ENCODE results near the gene HPDL.
"Not testable (repeated sequence)": the region's sequence is repeated elsewhere in the genome, so short reads cannot be mapped to it uniquely, and the experiment has no call there.

Gene HPDL

GRCh38 chr1:45326627-45327623, at the start of gene HPDL:
TSS of gene HPDL (plus strand) at chr1:45326895. CDS start at chr1:45327149, 254 bp downstream.
- in situ Hi-C loops (cut with MboI; ENCODE audit: low sequenced_read_pairs), result no loop called here

- in situ Hi-C loops (cut with MboI; ENCODE audit: low sequenced_read_pairs), result no loop called here
Observed at GRCh38 chr1:45282351-45282750, 44.3 kb upstream of the HPDL start.

DNA sequence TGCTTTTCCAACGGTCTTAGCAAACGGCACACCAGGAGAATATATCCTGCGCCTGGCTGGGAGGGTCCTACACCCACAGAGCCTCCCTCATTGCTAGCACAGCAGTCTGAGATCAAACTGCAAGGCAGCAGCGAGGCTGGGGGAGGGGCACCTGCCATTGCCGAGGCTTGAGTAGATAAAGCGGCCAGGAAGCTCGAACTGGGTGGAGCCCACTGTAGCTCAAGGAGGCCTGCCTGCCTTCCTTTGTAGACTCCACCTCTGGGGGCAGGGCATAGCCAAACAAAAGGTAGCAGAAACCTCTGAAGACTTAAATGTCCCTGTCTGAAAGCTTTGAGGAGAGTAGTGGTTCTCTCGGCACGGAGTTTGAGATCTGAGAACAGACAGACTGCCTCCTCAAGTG, 41.8 kb upstream of the HPDL start:
- in situ Hi-C loops (cut with MboI; ENCODE audit: low sequenced_read_pairs), result not testable (repeated sequence)

DNA sequence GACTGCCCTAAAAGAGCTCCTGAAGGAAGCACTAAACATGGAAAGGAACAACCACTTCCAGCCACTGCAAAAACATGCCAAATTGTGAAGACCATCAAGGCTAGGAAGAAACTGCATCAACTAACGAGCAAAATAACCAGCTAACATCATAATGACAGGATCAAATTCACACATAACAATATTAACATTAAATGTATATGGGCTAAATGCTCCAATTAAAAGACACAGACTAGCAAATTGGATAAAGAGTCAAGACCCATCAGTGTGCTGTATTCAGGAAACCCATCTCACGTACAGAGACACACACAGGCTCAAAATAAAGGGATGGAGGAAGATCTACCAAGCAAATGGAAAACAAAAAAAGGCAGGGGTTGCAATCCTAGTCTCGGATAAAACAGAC, 40.2 kb upstream of the HPDL start:
- in situ Hi-C loops (cut with MboI; ENCODE audit: low sequenced_read_pairs), result not testable (repeated sequence)

DNA sequence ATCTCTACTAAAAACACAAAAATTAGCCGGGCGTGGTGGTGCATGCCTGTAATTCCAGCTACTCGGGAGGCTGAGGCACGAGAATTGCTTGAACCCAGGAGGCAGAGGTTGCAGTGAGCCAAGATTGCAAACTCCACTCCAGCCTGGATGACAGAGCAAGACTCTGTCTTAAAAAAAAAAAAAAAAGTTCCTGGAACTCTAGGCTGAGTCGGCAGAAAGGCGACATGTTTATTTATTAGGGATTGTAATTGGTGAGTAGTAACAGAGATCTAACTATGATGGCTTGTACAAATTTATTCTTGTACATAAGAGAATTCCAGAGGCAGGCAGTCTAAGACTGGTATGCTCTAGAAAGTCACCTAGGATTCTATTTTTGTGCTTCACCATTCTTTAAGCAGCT, 35.7 kb upstream of the HPDL start:
- in situ Hi-C loops (cut with MboI; ENCODE audit: low sequenced_read_pairs), result not testable (repeated sequence)

GRCh38 chr1:45291716-45292115, 35.0 kb upstream of the HPDL start:
- in situ Hi-C loops (cut with MboI; ENCODE audit: low sequenced_read_pairs), result no loop called here

GRCh38 chr1:45297666-45298356, 28.9 kb upstream of the HPDL start:
- in situ Hi-C loops (cut with MboI; ENCODE audit: low sequenced_read_pairs), result no loop called here

DNA sequence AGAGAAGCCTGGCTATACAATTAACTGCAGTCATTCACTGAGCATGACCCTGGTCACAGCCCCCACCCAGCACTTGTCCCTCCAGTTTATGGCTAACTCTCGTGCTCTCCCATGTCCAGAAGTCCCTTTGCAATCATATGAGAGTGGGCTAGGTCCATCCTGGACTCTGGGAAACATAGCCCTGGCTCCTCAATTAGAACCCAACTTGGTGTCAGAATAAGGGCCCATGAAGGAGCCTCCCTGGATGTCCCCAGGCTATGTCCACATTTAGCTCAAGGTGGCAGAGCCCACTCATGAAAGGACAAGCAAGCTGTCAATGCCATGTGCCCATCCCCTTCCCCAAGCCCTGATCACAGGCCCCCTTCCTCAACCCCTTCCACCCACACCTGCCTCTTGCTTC, 27.4 kb upstream of the HPDL start:
- in situ Hi-C loops (cut with MboI; ENCODE audit: low sequenced_read_pairs), result no loop called here

DNA sequence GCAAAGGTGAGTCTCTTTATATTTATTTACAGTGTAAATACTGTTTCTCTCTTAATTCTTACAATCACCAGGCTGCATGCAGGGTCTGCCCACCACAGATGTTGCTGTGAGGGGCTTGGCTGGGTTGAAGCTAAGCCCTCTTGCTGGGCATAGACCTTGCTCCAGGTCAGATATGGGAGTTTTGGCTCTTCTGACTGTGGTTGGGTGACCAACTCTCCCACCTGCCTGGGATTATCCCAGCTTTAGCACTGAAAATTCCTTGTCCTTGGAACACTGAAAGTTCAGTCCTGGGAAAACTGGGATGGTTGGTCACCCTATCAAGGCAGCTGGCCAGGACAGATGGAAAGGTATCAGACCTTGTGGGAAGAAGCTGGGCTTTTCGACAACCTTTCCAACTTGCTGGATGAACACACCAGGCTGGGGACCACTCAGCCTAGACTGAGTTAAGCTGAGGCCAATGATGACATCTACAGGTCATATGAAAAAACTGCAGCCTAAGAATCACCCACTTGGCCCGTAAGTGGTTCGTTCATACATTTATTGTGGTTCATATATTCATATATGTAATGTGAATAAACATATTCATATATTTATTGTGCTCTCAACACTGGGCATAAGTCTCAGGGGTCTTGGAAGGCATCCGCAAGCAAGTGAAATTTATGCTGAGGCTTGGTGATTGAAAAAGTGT, 26.6 kb upstream of the HPDL start:
- in situ Hi-C loops (cut with MboI; ENCODE audit: low sequenced_read_pairs), result loop anchor here (5.0 kb wide), 2 partner anchors 288 to 508 kb away; partner anchors contain the start of genes HECTD3 and UROD

GRCh38 chr1:45300669-45300997, 26.1 kb upstream of the HPDL start:
- in situ Hi-C loops (cut with MboI; ENCODE audit: low sequenced_read_pairs), result loop anchor here (5.0 kb wide), 2 partner anchors 288 to 508 kb away; partner anchors contain the start of genes HECTD3 and UROD

- in situ Hi-C loops (cut with MboI; ENCODE audit: low sequenced_read_pairs), result loop anchor here (5.0 kb wide), 2 partner anchors 290 to 510 kb away; partner anchors contain the start of genes HECTD3 and UROD
Observed at GRCh38 chr1:45302505-45303150, 24.1 kb upstream of the HPDL start.

DNA sequence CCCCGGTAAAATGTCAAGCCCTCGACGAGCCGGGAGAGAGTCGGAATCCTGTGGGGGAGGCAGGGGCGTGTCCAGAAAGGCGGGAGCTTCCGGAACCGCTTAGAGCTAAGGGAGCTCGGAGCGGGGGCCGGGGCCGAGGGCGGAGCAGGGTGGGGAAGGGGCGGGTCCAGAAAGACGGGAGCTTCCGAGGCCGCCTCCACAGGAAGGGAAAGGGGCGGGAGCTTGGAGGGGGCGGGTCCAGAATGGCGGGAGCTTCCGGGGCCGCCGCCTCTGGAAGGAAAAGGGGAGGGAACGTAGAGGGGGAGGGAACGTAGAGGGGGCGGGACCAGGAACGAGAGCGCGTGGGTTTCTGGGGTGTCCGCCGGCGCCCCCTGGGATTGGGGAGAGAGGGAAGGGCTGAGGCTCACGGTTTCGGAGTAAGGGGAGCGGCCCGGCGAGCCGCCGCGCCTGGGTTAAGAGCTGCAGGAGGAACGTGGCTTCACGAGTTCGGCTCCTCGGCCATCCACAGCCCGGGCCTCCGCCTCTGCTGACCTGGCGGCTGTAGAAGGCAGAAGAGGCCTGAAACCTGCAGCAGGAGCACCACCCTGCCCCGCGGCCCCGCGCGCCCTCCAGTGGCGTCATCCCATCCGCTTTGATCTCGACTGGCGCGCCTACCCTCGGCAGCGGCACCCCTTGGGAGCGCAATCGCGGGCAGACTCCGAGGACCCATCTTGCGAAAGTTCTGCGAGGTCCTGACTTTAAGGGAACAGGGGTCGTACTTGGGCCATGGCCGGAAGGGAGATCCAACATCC, 23.0 kb upstream of the HPDL start:
- in situ Hi-C loops (cut with MboI; ENCODE audit: low sequenced_read_pairs), result loop anchor here (5.0 kb wide), 2 partner anchors 291 to 511 kb away; partner anchors contain the start of genes HECTD3 and UROD

GRCh38 chr1:45304311-45305081, 22.2 kb upstream of the HPDL start:
- in situ Hi-C loops (cut with MboI; ENCODE audit: low sequenced_read_pairs), result loop anchor here (5.0 kb wide), 2 partner anchors 292 to 512 kb away; partner anchors contain the start of genes HECTD3 and UROD

DNA sequence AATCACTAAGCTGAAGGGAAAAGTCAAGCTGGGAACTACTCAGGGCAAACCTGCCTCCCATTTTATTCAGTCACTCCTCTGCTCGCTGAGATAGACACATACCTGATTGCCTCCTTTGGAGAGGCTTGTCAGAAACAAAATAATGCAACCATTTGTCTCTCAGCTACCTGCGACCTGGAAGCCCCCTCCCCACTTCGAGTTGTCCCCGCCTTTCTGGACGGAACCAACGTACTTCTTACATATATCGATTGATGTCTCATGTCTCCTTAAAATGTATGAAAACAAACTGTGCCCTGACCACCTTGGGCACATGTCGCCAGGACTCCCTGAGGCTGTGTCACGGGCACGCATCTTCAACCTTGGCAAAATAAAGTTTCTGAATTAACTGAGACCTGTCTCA, 21.5 kb upstream of the HPDL start:
- in situ Hi-C loops (cut with MboI; ENCODE audit: low sequenced_read_pairs), result no loop called here

DNA sequence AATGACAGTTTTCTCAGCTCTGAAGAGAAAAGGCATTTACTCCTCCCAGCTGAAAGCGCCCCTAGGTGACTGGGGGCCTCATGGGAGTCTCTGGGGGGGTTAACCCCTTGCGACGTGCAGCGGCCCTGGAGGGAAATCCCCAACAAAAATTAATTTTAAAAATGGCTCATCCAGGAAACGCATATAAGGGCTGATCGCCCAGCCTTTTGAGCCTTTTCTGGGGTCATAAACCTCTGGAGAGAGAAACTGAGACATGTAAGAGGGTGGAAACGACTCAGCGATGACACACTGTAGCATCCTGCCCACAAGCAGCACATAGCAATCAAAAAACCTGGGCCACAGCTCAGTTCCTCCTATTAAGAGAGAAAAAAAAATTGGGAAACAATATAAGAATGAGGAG, 20.4 kb upstream of the HPDL start:
- in situ Hi-C loops (cut with MboI; ENCODE audit: low sequenced_read_pairs), result no loop called here

GRCh38 chr1:45306905-45307304, 19.8 kb upstream of the HPDL start:
- in situ Hi-C loops (cut with MboI; ENCODE audit: low sequenced_read_pairs), result no loop called here

DNA sequence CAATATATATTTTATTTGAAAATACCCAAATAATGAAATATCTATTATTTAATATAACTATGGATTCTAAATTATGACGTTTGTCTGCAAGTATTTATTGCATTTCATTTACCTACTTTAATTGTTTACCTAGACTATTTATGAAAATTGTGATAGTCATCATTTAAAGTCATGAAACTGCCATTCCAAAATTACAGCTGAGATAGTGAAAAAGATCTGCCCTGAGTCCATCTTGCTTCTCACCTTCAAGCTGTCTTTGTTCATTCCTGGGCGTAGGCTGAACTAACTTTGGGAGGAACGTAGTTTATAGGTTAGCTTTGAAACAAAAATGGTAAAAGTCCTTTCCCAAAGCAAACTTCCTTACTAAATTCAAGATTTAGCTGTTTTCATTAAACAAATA, 12.4 kb upstream of the HPDL start:
- in situ Hi-C loops (cut with MboI; ENCODE audit: low sequenced_read_pairs), result no loop called here

- in situ Hi-C loops (cut with MboI; ENCODE audit: low sequenced_read_pairs), result no loop called here
Observed at GRCh38 chr1:45317166-45317565, 9.5 kb upstream of the HPDL start.

- in situ Hi-C loops (cut with MboI; ENCODE audit: low sequenced_read_pairs), result no loop called here
Observed at GRCh38 chr1:45319761-45320160, 6.9 kb upstream of the HPDL start.
